ENCODE results near the gene HFM1.
"Not testable (repeated sequence)": the region's sequence is repeated elsewhere in the genome, so short reads cannot be mapped to it uniquely, and the experiment has no call there.

The HFM1 gene

GRCh38 chr1:91381844-91382243 lies 22.8 kb downstream of the HFM1 start:
- no peak for DNase-seq (ENCODE audit: low read depth in 2 of 2, low spot score in 1 of 2)

- no peak for DNase-seq (ENCODE audit: low read depth in 2 of 2, low spot score in 1 of 2)
These were observed 30.6 kb downstream of the HFM1 start for GRCh38 chr1:91374086-91374485.

GRCh38 chr1:91372230-91372629 lies 32.4 kb downstream of the HFM1 start:
- DNase-seq (ENCODE audit: low read depth in 2 of 2, low spot score in 1 of 2), result not testable (repeated sequence)

- DNase-seq (ENCODE audit: low read depth in 2 of 2, low spot score in 1 of 2), result no peak
These were observed 55.1 kb downstream of the HFM1 start for GRCh38 chr1:91349524-91349923.

GRCh38 chr1:91346824-91347223 lies 57.8 kb downstream of the HFM1 start:
- DNase-seq (ENCODE audit: low read depth in 2 of 2, low spot score in 1 of 2), result no peak

- no peak for DNase-seq (ENCODE audit: low read depth in 2 of 2, low spot score in 1 of 2)
These were observed 59.1 kb downstream of the HFM1 start for GRCh38 chr1:91345395-91346005.

GRCh38 chr1:91338501-91338900 lies 66.1 kb downstream of the HFM1 start:
- DNase-seq (ENCODE audit: low read depth in 2 of 2, low spot score in 1 of 2), result no peak

- no peak for DNase-seq (ENCODE audit: low read depth in 2 of 2, low spot score in 1 of 2)
These were observed 69.0 kb downstream of the HFM1 start for GRCh38 chr1:91335603-91336002.

GRCh38 chr1:91334856-91335255 lies 69.8 kb downstream of the HFM1 start:
- no peak for DNase-seq (ENCODE audit: low read depth in 2 of 2, low spot score in 1 of 2)

- DNase-seq (ENCODE audit: low read depth in 2 of 2, low spot score in 1 of 2), result no peak
These were observed 79.2 kb downstream of the HFM1 start for GRCh38 chr1:91325456-91325855.

GRCh38 chr1:91314643-91315042 lies 90.0 kb downstream of the HFM1 start:
- DNase-seq (ENCODE audit: low read depth in 2 of 2, low spot score in 1 of 2), result no peak

GRCh38 chr1:91311672-91312071 lies 93.0 kb downstream of the HFM1 start:
- no peak for DNase-seq (ENCODE audit: low read depth in 2 of 2, low spot score in 1 of 2)

GRCh38 chr1:91308544-91308943 lies 96.1 kb downstream of the HFM1 start:
- DNase-seq (ENCODE audit: low read depth in 2 of 2, low spot score in 1 of 2), result no peak

GRCh38 chr1:91307784-91308409 lies 96.7 kb downstream of the HFM1 start:
- DNase-seq (ENCODE audit: low read depth in 2 of 2, low spot score in 1 of 2), result no peak

GRCh38 chr1:91303165-91303564 lies 101.5 kb downstream of the HFM1 start:
- no peak for DNase-seq (ENCODE audit: low read depth in 2 of 2, low spot score in 1 of 2)

- not testable (repeated sequence) for DNase-seq (ENCODE audit: low read depth in 2 of 2, low spot score in 1 of 2)
These were observed 115.6 kb downstream of the HFM1 start for GRCh38 chr1:91288843-91289553.

GRCh38 chr1:91286962-91287317 lies 117.7 kb downstream of the HFM1 start:
- DNase-seq (ENCODE audit: low read depth in 2 of 2, low spot score in 1 of 2), result not testable (repeated sequence)

GRCh38 chr1:91286259-91286961 lies 118.2 kb downstream of the HFM1 start:
- not testable (repeated sequence) for DNase-seq (ENCODE audit: low read depth in 2 of 2, low spot score in 1 of 2)

GRCh38 chr1:91283421-91283726 lies 121.3 kb downstream of the HFM1 start:
- no peak for DNase-seq (ENCODE audit: low read depth in 2 of 2, low spot score in 1 of 2)

GRCh38 chr1:91282695-91283420 lies 121.8 kb downstream of the HFM1 start:
- peak; percentile 4 to 12 for DNase-seq (ENCODE audit: low read depth in 2 of 2, low spot score in 1 of 2)

- DNase-seq (ENCODE audit: low read depth in 2 of 2, low spot score in 1 of 2), result no peak
These were observed 122.9 kb downstream of the HFM1 start for GRCh38 chr1:91281782-91282181.
